Neuronal stem cell (in vitro differentiated cells): Measurements from ENCODE around the gene METTL4.

Experiments used
- DNase-seq: peaks from one replicate; pipeline ENCODE4 v3.0.0-alpha.2; 2013; ENCODE audit warnings: low spot score
- H2AFZ ChIP-seq: one replicate; pipeline ENCODE4 v1.6.1; 2013; ENCODE audit warnings: mild to moderate bottlenecking, low read length, inconsistent platforms
- H2AK5ac ChIP-seq: 2 replicates; pipeline ENCODE4 v1.6.1; 2013; ENCODE audit warnings: low read depth, mild to moderate bottlenecking, inconsistent platforms, low read length, moderate library complexity, mixed read lengths
- H2BK120ac ChIP-seq: 2 replicates; pipeline ENCODE4 v1.6.1; 2013; ENCODE audit warnings: low read depth, mild to moderate bottlenecking, inconsistent platforms, low read length, moderate library complexity, mixed read lengths
- H2BK12ac ChIP-seq: one replicate; pipeline ENCODE4 v1.6.1; 2013; ENCODE audit warnings: low read length, inconsistent platforms
- H2BK15ac ChIP-seq: 2 replicates; pipeline ENCODE4 v1.6.1; 2013; ENCODE audit warnings: mild to moderate bottlenecking, low read length, inconsistent platforms, mixed read lengths
- H2BK5ac ChIP-seq: one replicate; pipeline ENCODE4 v1.6.1; 2013; ENCODE audit warnings: inconsistent platforms, mild to moderate bottlenecking, low read length, moderate library complexity
- H3K14ac ChIP-seq: one replicate; pipeline ENCODE4 v1.6.1; 2013; ENCODE audit warnings: low read length, inconsistent platforms
- H3K18ac ChIP-seq: 2 replicates; pipeline ENCODE4 v1.6.1; 2013; ENCODE audit warnings: low read length, inconsistent platforms
- H3K23ac ChIP-seq: 2 replicates; pipeline ENCODE4 v1.6.1; 2013; ENCODE audit warnings: low read depth, mild to moderate bottlenecking, mixed read lengths, low read length, inconsistent platforms; ENCODE audit not compliant: poor library complexity
- H3K27ac ChIP-seq: replicated peaks from 3 replicates; pipeline ENCODE4 v1.5.1; 2013; ENCODE audit warnings: low read length, inconsistent platforms
- H3K27me3 ChIP-seq, 3 experiments: 2 replicates each; pipeline ENCODE4 v1.6.1; 2013; ENCODE audit warnings: low read length in 3 of 3, mild to moderate bottlenecking in 2 of 3, inconsistent platforms in 1 of 3, low read depth in 1 of 3, mixed read lengths in 1 of 3, moderate library complexity in 1 of 3; ENCODE audit not compliant: control insufficient read depth in 3 of 3, insufficient read depth in 3 of 3
- H3K36me3 ChIP-seq, 2 donors: replicated peaks in 1 of 2; 2 replicates each; pipeline ENCODE4 v1.6.1; 2013; ENCODE audit warnings: low read length in 2 of 2; ENCODE audit not compliant: control insufficient read depth in 2 of 2, insufficient read depth in 2 of 2
- H3K4ac ChIP-seq: 2 replicates; pipeline ENCODE4 v1.6.1; 2013; ENCODE audit warnings: inconsistent platforms, mild to moderate bottlenecking, low read length, moderate library complexity
- H3K4me1 ChIP-seq, 2 donors: 1 replicate in 1 of 2; 2 replicates in 1 of 2; pipeline ENCODE4 v1.6.1; 2013; ENCODE audit warnings: low read length in 2 of 2, low read depth in 1 of 2; ENCODE audit not compliant: control insufficient read depth in 2 of 2, insufficient read depth in 1 of 2
- H3K4me2 ChIP-seq: one replicate; pipeline ENCODE4 v1.6.1; 2013; ENCODE audit warnings: mild to moderate bottlenecking, low read length, inconsistent platforms; ENCODE audit not compliant: insufficient read depth, poor library complexity, severe bottlenecking
- H3K4me3 ChIP-seq, 2 donors: 2 replicates each; pipeline ENCODE4 v1.5.1; 2013; ENCODE audit warnings: low read length in 2 of 2, mild to moderate bottlenecking in 2 of 2, inconsistent platforms in 1 of 2, moderate library complexity in 1 of 2
- H3K79me1 ChIP-seq: one replicate; pipeline ENCODE4 v1.6.1; 2013; ENCODE audit warnings: low read depth, mild to moderate bottlenecking, inconsistent platforms, low read length, moderate library complexity
- H3K9ac ChIP-seq: one replicate; pipeline ENCODE4 v1.6.1; 2013; ENCODE audit warnings: mild to moderate bottlenecking, low read depth, low read length, inconsistent platforms; ENCODE audit not compliant: poor library complexity
- H3K9me3 ChIP-seq, 2 donors: replicated peaks in 1 of 2; 2 replicates each; pipeline versions ENCODE3 to v1.6.1; 2013; ENCODE audit warnings: low read length in 2 of 2, mild to moderate bottlenecking in 2 of 2, inconsistent platforms in 1 of 2, low read depth in 1 of 2, mixed read lengths in 1 of 2, moderate library complexity in 1 of 2; ENCODE audit not compliant: control insufficient read depth in 2 of 2, insufficient read depth in 1 of 2
- H4K8ac ChIP-seq: one replicate; pipeline ENCODE4 v1.6.1; 2013; ENCODE audit warnings: low read depth, mild to moderate bottlenecking, inconsistent platforms, low read length, moderate library complexity
- H4K91ac ChIP-seq: one replicate; pipeline ENCODE4 v1.6.1; 2013; ENCODE audit warnings: low read length, low read depth, mild to moderate bottlenecking, inconsistent platforms; ENCODE audit not compliant: poor library complexity
- WGBS, 2 donors: extraction: QIAGEN DNeasy Blood & Tissue Kit; methylation state at CpG; one replicate each; pipeline ENCODE4 v1.1.7; 2013; ENCODE audit warnings: missing lambda C conversion rate in 2 of 2, mixed read lengths in 1 of 2; ENCODE audit not compliant: insufficient read length in 2 of 2, insufficient replicate concordance in 1 of 2; ENCODE audit errors: extremely low coverage in 2 of 2; 5-methylcytosine and 5-hydroxymethylcytosine counted together

METTL4 gene

DNA sequence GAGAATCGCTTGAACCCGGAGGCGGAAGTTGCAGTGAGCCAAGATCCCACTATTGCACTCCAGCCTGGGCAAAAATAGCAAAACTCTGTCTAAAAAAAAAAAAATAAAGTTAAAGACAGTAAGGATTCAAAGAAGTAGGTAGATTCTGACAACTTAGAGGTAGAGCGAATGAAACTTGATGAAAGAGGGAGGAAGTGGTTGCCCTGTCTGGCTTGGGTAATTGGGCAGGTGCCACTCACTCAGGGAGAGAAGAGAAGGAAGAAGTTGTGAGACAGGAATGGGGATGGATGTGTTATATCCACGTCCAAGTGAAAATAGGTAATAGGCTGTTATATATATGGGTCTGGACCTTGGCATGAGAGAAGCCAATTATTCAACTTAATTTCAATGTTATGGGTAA is 26.3 kb upstream of the METTL4 start:
- Histone ChIP-seq H2BK12ac (no peak overlapping the region), H3K27ac (no peak overlapping the region), H3K14ac (no peak overlapping the region), H3K23ac (no peak overlapping the region), H3K4me2 (no peak overlapping the region), H3K9ac (no peak overlapping the region), H3K27me3 (no peaks in the 10 kb centered on the region), H2AK5ac (no peak overlapping the region), H3K4ac (no peak overlapping the region), H3K79me1 (no peaks in the 10 kb centered on the region), H2BK15ac (no peak overlapping the region), H3K9me3 (peaks cover 2 to 9% of the 10 kb centered on the region in 2 donors), H3K36me3 (peaks cover 11 to 92% of the 10 kb centered on the region in 2 donors), H4K91ac (no peak overlapping the region), H3K4me3 (no peak overlapping the region), H2BK120ac (no peak overlapping the region), H3K18ac (no peak overlapping the region), H2AFZ (no peak overlapping the region), H2BK5ac (no peak overlapping the region), H3K4me1 (no peaks in the 10 kb centered on the region), H4K8ac (no peak overlapping the region)
- WGBS, 2 donors = no CpG with 5 or more reads among the region's 5 CpGs
- DNase-seq = no peak

DNA sequence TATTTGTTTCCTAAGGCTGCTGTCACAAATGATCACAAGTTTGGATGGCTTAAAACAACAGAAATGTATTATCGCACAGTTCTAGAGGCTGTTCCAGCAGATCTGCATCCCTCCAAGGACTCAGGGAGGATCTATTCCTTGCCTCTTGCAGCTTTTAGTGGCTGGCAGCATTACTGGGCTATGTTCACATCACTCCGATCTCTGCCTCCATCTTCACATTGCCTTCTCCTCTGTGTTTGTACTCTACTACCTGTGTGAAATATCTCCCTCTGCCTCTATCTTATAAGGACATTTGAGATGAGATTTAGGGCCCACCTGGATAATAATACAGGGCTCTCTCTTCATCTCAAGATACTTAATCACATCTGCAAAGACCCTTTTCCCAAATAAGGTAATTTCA is 19.0 kb upstream of the METTL4 start:
- H3K36me3 ChIP-seq = peaks cover 19 to 100% of the 10 kb centered on the region in 2 donors
- no CpG with 5 or more reads among the region's 2 CpGs for WGBS, 2 donors
- no peak for DNase-seq

GRCh38 chr18:2589345-2590068 is 18.2 kb upstream of the METTL4 start:
- Histone ChIP-seq H4K91ac (no peak overlapping the region), H4K8ac (no peak overlapping the region), H3K4me3 (no peak overlapping the region), H3K9me3 (no peaks in the 10 kb centered on the region), H2BK5ac (no peak overlapping the region), H3K4me1 (no peaks in the 10 kb centered on the region), H3K79me1 (no peaks in the 10 kb centered on the region), H2AK5ac (no peak overlapping the region), H3K9ac (no peak overlapping the region), H3K27ac (no peak overlapping the region), H2AFZ (no peak overlapping the region), H3K27me3 (no peaks in the 10 kb centered on the region), H2BK12ac (no peak overlapping the region), H3K4ac (no peak overlapping the region), H3K36me3 (peaks cover 16 to 100% of the 10 kb centered on the region in 2 donors), H2BK120ac (no peak overlapping the region), H3K18ac (no peak overlapping the region), H2BK15ac (no peak overlapping the region), H3K14ac (no peak overlapping the region), H3K4me2 (no peak overlapping the region), H3K23ac (no peak overlapping the region)
- DNase-seq = no peak
- WGBS, 2 donors = no CpG with 5 or more reads among the region's 3 CpGs

More for the DNA sequence above, 19.0 kb upstream of the METTL4 start:
- no peaks in the 10 kb centered on the region for H3K79me1 ChIP-seq
- H2AFZ ChIP-seq = no peak overlapping the region
- no peak overlapping the region for H3K4me2 ChIP-seq
- H2BK120ac ChIP-seq = no peak overlapping the region
- H3K4me3 ChIP-seq = no peak overlapping the region
- H4K8ac ChIP-seq = no peak overlapping the region
- no peaks in the 10 kb centered on the region for H3K27me3 ChIP-seq
- no peak overlapping the region for H4K91ac ChIP-seq
- no peak overlapping the region for H2BK15ac ChIP-seq
- no peak overlapping the region for H3K18ac ChIP-seq
- no peak overlapping the region for H3K4ac ChIP-seq
- H2AK5ac ChIP-seq = no peak overlapping the region
- peaks cover 0 to 1% of the 10 kb centered on the region in 2 donors for H3K9me3 ChIP-seq
- no peaks in the 10 kb centered on the region for H3K4me1 ChIP-seq
- no peak overlapping the region for H3K27ac ChIP-seq
- no peak overlapping the region for H3K23ac ChIP-seq
- H3K9ac ChIP-seq = no peak overlapping the region
- no peak overlapping the region for H2BK12ac ChIP-seq
- H3K14ac ChIP-seq = no peak overlapping the region
- no peak overlapping the region for H2BK5ac ChIP-seq

DNA sequence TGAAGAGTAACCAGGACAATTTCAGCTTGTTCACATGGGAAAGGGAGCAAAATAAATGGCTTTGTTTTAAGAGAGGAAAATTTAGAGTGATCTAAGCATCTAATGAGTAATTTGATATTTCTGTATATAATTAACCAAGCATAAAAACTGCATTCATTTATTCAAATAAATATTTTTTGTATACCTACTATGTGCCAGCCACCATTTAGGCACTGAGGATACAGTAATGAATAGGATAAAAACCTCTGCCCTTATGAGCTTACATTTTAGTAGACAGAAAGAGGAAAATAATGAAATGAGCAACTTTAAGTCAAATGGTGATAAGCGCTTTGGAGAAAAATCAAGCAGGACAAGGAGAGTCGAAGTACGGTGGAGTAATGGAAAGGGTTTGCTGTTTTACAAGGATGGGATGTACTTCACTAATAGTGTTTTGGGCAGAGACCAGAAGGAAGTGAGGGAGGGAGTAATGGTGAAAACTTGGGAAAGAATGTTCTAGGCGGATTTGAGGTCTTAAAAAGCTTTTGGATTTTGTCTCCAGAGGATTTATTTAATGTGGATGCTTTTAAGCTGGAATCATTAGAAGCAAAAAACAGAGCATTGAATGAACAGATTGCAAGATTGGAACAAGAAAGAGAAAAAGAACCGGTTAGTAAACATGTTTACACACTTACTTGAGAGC is 17.5 kb upstream of the METTL4 start:
- H3K27me3 ChIP-seq = no peaks in the 10 kb centered on the region
- DNase-seq = no peak
- H3K36me3 ChIP-seq = peaks cover 15 to 99% of the 10 kb centered on the region in 2 donors
- no peak overlapping the region for H4K8ac ChIP-seq
- H4K91ac ChIP-seq = no peak overlapping the region
- no peaks in the 10 kb centered on the region for H3K79me1 ChIP-seq
- H3K4me1 ChIP-seq = no peaks in the 10 kb centered on the region
- H3K4me2 ChIP-seq = no peak overlapping the region
- H3K9me3 ChIP-seq = no peaks in the 10 kb centered on the region
- H2BK5ac ChIP-seq = no peak overlapping the region
- H3K9ac ChIP-seq = no peak overlapping the region
- H2AFZ ChIP-seq = no peak overlapping the region
- H2BK15ac ChIP-seq = no peak overlapping the region
- no peak overlapping the region for H2AK5ac ChIP-seq
- no peak overlapping the region for H3K18ac ChIP-seq
- no peak overlapping the region for H3K27ac ChIP-seq
- no peak overlapping the region for H2BK12ac ChIP-seq
- no CpG with 5 or more reads among the region's 5 CpGs for WGBS, 2 donors
- no peak overlapping the region for H3K4ac ChIP-seq
- H3K23ac ChIP-seq = no peak overlapping the region
- H2BK120ac ChIP-seq = no peak overlapping the region
- H3K4me3 ChIP-seq = no peak overlapping the region
- no peak overlapping the region for H3K14ac ChIP-seq
